HG03159 (cell line): ENCODE data around the gene CHP1.
A peak's percentile ranks its signal among the peaks of the same experiment; 100 is the strongest.
"Not testable (repeated sequence)": the region's sequence is repeated elsewhere in the genome, so short reads cannot be mapped to it uniquely, and the experiment has no call there.

ENCODE experiments used
- ATAC-seq: cut with Tn5 transposase; IDR thresholded peaks from one replicate; pipeline ENCODE4 v1.9.1; 2021; ENCODE audit warnings: mild to moderate bottlenecking, moderate library complexity; ENCODE audit not compliant: unreplicated experiment

CHP1 gene

DNA sequence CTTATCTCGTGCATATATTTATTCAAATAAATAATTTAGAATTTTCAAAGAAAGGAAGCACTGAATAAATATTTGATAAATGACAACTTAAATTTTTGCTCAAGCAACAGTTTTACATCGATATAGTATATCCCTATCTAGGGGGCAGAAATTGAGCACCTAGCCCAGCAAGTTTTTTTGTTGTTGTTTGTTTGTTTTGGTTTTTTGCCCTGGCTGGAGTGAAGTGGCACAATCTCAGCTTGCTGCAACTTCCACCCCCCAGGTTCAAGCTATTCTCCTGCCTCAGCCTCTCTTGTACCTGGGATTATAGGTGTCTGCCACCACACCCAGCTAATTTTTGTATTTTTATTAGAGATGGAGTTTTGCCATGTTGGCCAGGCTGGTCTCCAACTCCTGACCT lies 58.9 kb downstream of the CHP1 start:
- ATAC-seq: no peak

DNA sequence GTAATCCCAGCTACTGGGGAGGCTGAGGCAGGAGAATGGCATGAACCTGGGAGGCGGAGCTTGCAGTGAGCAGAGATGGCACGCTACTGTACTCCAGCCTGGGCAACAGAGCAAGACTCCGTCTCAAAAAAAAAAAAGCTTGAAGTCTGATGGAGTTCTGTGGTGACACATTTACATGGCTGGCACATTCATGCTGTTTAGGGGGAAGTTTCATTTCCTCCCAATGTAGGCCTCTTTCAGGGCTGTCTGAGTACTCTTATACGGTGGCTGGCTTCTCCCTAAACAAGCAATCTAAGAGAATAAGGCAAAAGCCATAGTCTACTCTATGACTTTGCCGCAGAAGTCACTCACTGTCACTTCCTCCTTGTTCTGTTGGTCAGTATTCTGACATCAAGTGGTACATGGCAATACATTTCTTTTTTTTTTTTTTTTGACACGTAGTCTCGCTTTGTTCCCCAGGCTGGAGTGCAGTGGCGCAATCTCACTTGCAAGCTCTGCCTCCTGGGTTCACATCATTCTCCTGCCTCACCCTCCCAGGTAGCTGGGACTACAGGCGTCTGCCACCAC lies 60.1 kb downstream of the CHP1 start:
- peak; percentile 60 for ATAC-seq

DNA sequence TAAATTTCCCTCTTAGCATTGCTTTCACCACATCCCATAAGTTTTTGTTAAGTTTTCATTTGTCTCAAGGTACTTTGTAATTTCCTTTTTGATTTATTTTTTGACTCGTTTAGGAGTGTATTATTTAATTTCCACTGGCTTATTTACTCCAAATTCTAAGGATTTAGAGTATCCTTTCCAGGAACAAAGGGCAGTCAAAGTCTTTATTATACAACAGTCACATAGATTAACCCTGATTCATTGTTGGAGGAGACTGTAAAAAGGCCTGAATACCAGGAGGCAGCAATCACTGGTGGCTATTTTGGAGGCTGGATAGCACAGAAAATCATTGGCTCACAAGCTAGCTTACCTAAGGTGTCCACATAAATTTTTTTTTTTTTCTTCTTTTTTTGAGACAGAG lies 61.5 kb downstream of the CHP1 start:
- no peak for ATAC-seq

DNA sequence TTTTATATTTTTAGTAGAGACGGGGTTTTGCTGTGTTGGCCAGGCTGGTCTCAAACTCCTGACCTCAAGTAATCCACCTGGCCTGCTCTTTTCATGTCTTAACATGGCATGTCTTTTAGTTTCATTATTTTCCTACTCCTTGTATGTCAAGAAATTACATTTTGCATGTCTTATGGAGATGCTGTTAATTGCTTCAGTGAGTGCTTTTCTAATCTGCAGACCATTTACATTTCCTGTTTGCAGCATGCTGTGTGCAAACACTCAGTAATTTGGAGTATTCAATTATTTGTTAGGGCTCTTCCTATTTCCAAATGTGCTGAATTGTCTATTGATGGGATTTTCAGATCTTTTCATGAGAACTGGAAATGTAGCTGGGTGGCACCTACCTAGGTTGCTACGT lies 70.1 kb downstream of the CHP1 start:
- ATAC-seq: not testable (repeated sequence)

DNA sequence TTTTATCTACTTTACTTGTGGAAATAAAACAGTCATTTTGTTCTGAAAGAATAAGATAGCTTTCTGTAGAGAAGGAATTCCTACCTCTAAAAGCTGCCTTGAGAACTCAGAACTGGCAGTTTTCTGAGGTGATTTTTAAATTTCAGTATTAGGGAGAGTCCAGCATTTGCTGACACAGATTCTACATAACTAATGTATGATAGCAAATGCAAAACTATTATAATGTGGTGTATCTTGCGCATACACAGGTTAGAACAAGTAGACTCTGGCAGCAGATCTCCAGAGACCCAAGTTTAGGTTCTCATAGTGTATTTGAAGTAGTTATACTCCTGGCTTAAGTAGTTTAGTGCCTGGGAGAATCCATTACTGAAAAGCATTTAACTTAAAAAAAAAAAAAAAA lies 70.5 kb downstream of the CHP1 start:
- no peak for ATAC-seq

DNA sequence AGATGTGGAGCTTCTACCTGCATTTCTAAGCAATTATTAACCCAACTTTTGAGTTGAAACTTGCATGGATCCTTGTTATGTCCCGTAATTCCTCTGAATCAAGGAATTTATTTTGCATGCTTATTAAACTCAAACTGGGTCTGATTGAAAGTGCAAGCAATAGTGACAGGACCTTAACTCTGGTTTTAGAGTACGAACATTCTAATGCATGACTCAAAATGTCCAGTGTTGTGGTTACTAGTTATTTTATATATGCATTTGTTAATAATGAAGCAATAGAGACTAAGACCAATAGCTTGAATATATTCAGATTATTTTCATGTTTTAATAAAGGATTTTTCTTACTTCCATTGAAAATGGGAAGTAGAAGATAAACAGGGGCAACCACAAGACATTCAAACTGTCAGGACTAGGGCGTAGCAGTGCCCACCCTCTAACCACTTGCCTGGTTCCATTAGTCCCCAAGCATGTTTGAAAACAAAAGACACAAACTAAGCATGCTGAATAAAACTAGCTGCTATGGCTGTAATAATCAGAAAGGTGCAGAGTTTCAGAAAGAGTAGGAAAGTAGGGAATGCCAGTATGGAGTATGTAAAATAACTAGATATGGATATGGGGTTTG lies 73.2 kb downstream of the CHP1 start:
- ATAC-seq: no peak

DNA sequence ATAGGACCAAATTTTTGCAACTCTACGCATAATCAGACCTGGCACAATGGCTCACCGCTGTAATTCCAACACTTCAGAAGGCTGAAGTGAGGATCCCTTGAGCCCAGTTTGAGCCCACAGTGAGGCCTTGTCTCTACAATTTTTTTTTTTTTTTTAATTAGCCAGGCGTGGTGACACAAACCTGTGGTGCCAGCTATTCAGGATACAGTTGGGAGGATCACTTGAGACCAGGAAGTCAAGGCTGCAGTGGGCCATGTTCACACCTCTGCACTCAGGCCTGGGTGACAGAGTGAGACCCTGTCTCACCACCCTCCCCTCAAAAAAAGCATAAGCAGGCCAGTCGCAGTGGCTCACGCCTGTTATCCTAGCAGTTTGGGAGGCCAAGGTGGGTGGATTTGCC lies 76.6 kb downstream of the CHP1 start:
- no peak for ATAC-seq

DNA sequence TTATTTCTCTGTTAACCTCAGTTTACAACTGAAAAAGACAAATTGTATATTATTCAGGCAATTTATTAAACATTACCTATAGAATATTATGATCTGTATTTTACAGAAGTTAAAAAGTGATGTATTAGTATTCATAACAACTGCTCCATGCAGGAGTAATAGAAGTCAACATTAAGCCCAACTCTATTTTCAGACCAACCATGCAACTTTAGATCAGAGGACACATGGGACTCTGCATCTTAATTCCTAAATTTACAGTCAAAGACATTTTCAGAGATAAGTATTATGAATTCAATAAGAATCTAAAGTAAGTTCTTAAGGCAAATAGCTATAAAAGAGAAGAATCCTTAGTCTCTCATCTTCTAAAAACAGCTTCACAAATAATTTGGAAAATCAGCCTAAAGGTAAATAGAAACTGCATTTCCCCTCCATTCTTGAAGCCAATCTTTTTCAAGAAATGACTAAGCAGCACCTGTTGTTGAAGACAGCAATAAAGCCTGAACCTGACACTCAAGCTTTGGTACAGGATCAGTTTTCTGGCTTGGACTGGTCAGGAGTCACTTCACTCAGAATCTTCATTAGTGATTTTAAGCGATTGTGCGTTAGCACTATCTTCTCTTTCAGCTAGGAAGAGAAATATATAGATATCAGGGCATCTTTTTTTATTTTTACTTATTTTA lies 78.3 kb downstream of the CHP1 start:
- no peak for ATAC-seq

DNA sequence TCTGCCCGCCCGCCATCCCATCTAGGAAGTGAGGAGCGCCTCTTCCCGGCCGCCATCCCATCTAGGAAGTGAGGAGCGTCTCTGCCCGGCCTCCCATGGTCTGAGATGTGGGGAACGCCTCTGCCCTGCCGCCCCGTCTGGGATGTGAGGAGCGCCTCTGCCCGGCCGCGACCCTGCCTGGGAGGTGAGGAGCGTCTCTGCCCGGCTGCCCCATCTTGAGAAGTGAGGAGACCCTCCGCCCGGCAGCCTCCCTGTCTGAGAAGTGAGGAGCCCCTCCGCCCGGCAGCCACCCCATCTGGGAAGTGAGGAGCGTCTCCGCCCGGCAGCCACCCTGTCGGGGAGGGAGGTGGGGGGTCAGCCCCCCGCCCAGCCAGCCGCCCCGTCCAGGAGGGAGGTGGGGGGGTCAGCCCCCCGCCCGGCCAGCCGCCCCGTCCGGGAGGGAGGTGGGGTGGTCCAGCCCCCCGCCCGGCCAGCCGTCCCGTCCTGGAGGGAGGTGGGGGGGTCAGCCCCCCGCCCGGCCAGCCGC lies 89.8 kb downstream of the CHP1 start:
- not testable (repeated sequence) for ATAC-seq

DNA sequence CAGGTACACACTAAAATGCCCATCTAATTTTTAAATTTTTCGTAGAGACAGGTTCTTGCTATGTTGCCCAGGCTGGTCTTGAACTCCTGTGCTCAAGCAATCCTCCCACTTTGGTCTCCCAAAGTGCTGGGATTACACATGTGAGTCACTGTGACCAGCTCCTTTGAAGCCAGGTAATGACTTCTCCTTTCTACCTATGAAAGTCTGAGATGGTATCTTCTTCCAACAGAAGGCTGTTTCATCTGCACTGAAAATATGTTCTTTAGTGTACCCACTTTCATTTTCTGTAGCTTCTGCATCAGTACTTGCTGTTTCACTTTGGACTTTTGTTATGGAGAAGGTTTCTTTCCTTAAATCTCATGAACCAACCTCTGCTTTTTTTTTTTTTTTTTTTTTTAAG lies 92.5 kb downstream of the CHP1 start:
- no peak for ATAC-seq

DNA sequence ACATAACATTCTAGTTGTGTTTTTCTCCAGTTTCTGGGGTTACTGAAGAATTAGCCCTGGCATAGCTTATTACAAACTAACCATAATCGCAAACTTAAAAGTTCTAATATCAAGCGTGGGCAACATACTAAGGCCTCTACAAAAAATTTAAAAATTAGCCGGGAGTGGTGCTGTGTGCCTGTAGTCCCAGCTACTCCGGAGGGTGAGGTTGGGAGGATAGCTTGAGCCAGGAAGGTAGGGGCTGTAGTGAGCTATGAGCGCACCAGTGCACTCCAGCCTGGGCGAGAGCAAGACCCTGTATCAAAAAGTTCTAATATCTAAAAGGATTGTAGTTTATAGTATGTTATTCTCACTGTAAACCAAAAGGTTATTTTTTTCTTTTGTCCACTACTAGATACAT lies 100.2 kb downstream of the CHP1 start:
- ATAC-seq: no peak
